Tongue (tissue), 2 donors: Measurements from ENCODE around the gene HLCS. TPM values are rescaled to one million over a fixed set of nuclear protein-coding genes. Genes with fewer than 3 reads are reported as not detected.
A peak's percentile ranks its signal among the peaks of the same experiment; 100 is the strongest.

Experiments used
- DNase-seq: peaks from one replicate; pipeline ENCODE4 v3.0.0-alpha.2; 2015
- total RNA-seq: library from RNA; depleted of rRNA; stranded (reverse); fragments of >200 nt; gene quantifications from one replicate; pipeline ENCODE4 v1.2.3, GENCODE V29; 2014

Gene HLCS
- total RNA-seq, 1 donor from 2014 or later: 30.0 TPM

- no peak for DNase-seq
Measured at GRCh38 chr21:36743446-36743845, 223.0 kb downstream of the HLCS start.

- DNase-seq: no peak
Measured at GRCh38 chr21:36743008-36743407, 223.5 kb downstream of the HLCS start.

- DNase-seq: no peak
Measured at GRCh38 chr21:36741506-36741905, 225.0 kb downstream of the HLCS start.

GRCh38 chr21:36738489-36739126, 227.9 kb downstream of the HLCS start:
- no peak for DNase-seq

GRCh38 chr21:36735724-36736320, 230.6 kb downstream of the HLCS start:
- no peak for DNase-seq

GRCh38 chr21:36735201-36735515, 231.3 kb downstream of the HLCS start:
- no peak for DNase-seq

- no peak for DNase-seq
Measured at GRCh38 chr21:36734367-36735200, 231.9 kb downstream of the HLCS start.

- DNase-seq: no peak
Measured at GRCh38 chr21:36733857-36734256, 232.6 kb downstream of the HLCS start.

GRCh38 chr21:36732761-36733160, 233.7 kb downstream of the HLCS start:
- no peak for DNase-seq

GRCh38 chr21:36732217-36732616, 234.3 kb downstream of the HLCS start:
- DNase-seq: no peak

- DNase-seq: no peak
Measured at GRCh38 chr21:36730291-36731281, 235.9 kb downstream of the HLCS start.

GRCh38 chr21:36729310-36729970, 237.0 kb downstream of the HLCS start:
- DNase-seq: no peak

GRCh38 chr21:36728371-36729111, 237.9 kb downstream of the HLCS start:
- peak; percentile 53 for DNase-seq

- DNase-seq: no peak
Measured at GRCh38 chr21:36727866-36728265, 238.6 kb downstream of the HLCS start.

- DNase-seq: no peak
Measured at GRCh38 chr21:36725793-36726386, 240.6 kb downstream of the HLCS start.

GRCh38 chr21:36724660-36725059, 241.8 kb downstream of the HLCS start:
- no peak for DNase-seq

GRCh38 chr21:36723371-36723881, 243.0 kb downstream of the HLCS start:
- DNase-seq: no peak

- DNase-seq: no peak
Measured at GRCh38 chr21:36722370-36723368, 243.8 kb downstream of the HLCS start.

GRCh38 chr21:36721817-36722216, 244.7 kb downstream of the HLCS start:
- no peak for DNase-seq
